Stimulated activated CD4-positive, alpha-beta T cell treated with anti-CD3 and anti-CD28 coated beads, Interleukin-15, amount 100 ng/mL, for 1 hour (primary cell): ENCODE results near the gene ERC2.

Source experiments
- DNase-seq, 2 donors: peaks; one replicate each; pipeline ENCODE4 v3.0.0-alpha.2; 2020; ENCODE audit warnings: low read depth in 1 of 2, low spot score in 1 of 2

Gene ERC2

GRCh38 chr3:55544219-55544618 is 924.0 kb downstream of the ERC2 start:
- no peak for DNase-seq

- no peak for DNase-seq
Observed at GRCh38 chr3:55543181-55543614, 925.1 kb downstream of the ERC2 start.

GRCh38 chr3:55541456-55541855 is 926.8 kb downstream of the ERC2 start:
- no peak for DNase-seq

GRCh38 chr3:55541016-55541415 is 927.3 kb downstream of the ERC2 start:
- DNase-seq: no peak

- no peak for DNase-seq
Observed at GRCh38 chr3:55540579-55540978, 927.7 kb downstream of the ERC2 start.

GRCh38 chr3:55538158-55538557 is 930.1 kb downstream of the ERC2 start:
- no peak for DNase-seq

- no peak for DNase-seq
Observed at GRCh38 chr3:55537563-55537962, 930.7 kb downstream of the ERC2 start.

GRCh38 chr3:55537129-55537528 is 931.1 kb downstream of the ERC2 start:
- DNase-seq: no peak

- DNase-seq: no peak
Observed at GRCh38 chr3:55534876-55535275, 933.4 kb downstream of the ERC2 start.

- no peak for DNase-seq
Observed at GRCh38 chr3:55532806-55533205, 935.5 kb downstream of the ERC2 start.

GRCh38 chr3:55531321-55531720 is 936.9 kb downstream of the ERC2 start:
- DNase-seq: no peak

GRCh38 chr3:55527361-55527760 is 940.9 kb downstream of the ERC2 start:
- no peak for DNase-seq

GRCh38 chr3:55526332-55527030 is 941.8 kb downstream of the ERC2 start:
- DNase-seq: no peak

GRCh38 chr3:55525436-55525835 is 942.8 kb downstream of the ERC2 start:
- DNase-seq: no peak

- no peak for DNase-seq
Observed at GRCh38 chr3:55524565-55525244, 943.6 kb downstream of the ERC2 start.

- DNase-seq: no peak
Observed at GRCh38 chr3:55523471-55523870, 944.8 kb downstream of the ERC2 start.

- DNase-seq: no peak
Observed at GRCh38 chr3:55521738-55522421, 946.4 kb downstream of the ERC2 start.

- no peak for DNase-seq
Observed at GRCh38 chr3:55521064-55521737, 947.1 kb downstream of the ERC2 start.

GRCh38 chr3:55519019-55519418 is 949.2 kb downstream of the ERC2 start:
- DNase-seq: no peak

GRCh38 chr3:55518451-55518850 is 949.8 kb downstream of the ERC2 start:
- DNase-seq: no peak

- no peak for DNase-seq
Observed at GRCh38 chr3:55516392-55517030, 951.8 kb downstream of the ERC2 start.
